Measurements from ENCODE around the gene PRUNE2. TPM values are rescaled to one million over a fixed set of nuclear protein-coding genes. Genes with fewer than 3 reads are reported as not detected.
A peak's percentile ranks its signal among the peaks of the same experiment; 100 is the strongest.

PRUNE2 gene
- total RNA-seq, 1 donor from 2014 or later, result 63.8 TPM

DNA sequence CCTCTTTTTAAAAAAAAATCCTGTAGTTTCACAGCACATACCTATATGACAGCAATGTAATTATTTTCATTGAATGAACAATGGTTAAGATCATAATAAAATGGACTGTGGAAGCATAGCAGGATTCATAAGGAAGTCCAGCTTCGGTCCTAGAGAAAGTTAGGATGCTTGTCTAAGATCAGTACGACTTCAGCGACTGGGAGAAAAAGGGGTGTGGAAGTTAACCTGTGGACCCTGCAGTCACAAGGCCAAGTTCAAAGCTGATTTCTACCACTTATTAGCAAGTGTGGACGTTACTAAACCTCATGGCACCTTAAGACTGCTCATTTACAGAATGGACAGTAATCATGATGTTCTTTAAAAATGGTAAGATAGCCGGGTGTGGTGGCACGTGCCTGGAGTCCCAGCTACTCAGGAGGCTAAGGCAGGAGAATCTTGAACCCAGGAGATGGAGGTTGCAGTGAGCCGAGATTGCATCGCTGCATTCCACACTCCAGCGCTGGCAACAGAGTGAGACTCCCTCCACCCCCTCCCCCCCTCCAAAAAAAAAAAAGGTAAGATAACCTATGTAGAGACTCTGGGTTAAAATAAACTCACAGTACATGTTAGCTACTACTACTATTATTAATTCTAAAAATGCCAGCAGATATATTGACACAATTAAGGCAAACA, 213.3 kb downstream of the PRUNE2 start:
- Mint-ChIP-seq H3K4me3 (ENCODE audit: unreplicated experiment) (peak overlapping the region; percentile 88), H3K27ac (ENCODE audit: unreplicated experiment) (no peak overlapping the region), H3K9me3 (ENCODE audit: unreplicated experiment) (no peaks in the 10 kb centered on the region), H3K4me1 (ENCODE audit: low read depth, unreplicated experiment) (peaks cover 23% of the 10 kb centered on the region), H3K27me3 (ENCODE audit: unreplicated experiment) (peaks cover 2% of the 10 kb centered on the region), H3K36me3 (ENCODE audit: unreplicated experiment) (no peaks in the 10 kb centered on the region)
- TF ChIP-seq CTCF (IDR thresholded peaks at IDR 0.05; ENCODE audit: partially characterized antibody, unreplicated experiment), result no peak
- DNase-seq, result no peak

GRCh38 chr9:76691517-76692313, 214.2 kb downstream of the PRUNE2 start:
- peak overlapping the region; percentile 81 for H3K27ac Mint-ChIP-seq (ENCODE audit: unreplicated experiment)
- no peak for DNase-seq
- peaks cover 4% of the 10 kb centered on the region for H3K36me3 Mint-ChIP-seq (ENCODE audit: unreplicated experiment)
- H3K9me3 Mint-ChIP-seq (ENCODE audit: unreplicated experiment), result no peaks in the 10 kb centered on the region
- H3K4me3 Mint-ChIP-seq (ENCODE audit: unreplicated experiment), result peak overlapping the region; percentile 88
- H3K27me3 Mint-ChIP-seq (ENCODE audit: unreplicated experiment), result peaks cover 2% of the 10 kb centered on the region
- no peak for TF ChIP-seq CTCF (IDR thresholded peaks at IDR 0.05; ENCODE audit: partially characterized antibody, unreplicated experiment)
- H3K4me1 Mint-ChIP-seq (ENCODE audit: low read depth, unreplicated experiment), result peaks cover 23% of the 10 kb centered on the region

DNA sequence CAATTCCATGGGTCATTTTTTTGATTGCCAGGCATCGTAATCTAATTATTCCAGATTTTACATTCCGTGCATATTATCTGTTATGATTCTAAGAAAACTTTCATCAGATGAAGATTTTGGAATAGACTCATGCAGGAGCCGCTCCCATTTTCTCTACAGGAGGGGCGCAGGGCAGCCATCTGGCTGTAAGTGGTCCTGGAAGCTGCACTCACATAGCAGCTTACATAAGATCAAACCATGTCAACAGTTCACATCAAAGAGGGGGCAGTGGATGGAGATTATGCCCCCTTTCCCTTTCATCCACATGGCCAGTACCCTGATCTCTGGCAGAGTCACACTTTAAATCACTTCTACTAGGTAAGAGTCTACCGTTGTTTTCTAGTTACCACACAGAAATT, 214.9 kb downstream of the PRUNE2 start:
- H3K9me3 Mint-ChIP-seq (ENCODE audit: unreplicated experiment), result no peaks in the 10 kb centered on the region
- no peak for DNase-seq

GRCh38 chr9:76690246-76690972, 215.5 kb downstream of the PRUNE2 start:
- no peak for TF ChIP-seq CTCF (IDR thresholded peaks at IDR 0.05; ENCODE audit: partially characterized antibody, unreplicated experiment)
- Mint-ChIP-seq H3K27me3 (ENCODE audit: unreplicated experiment) (peaks cover 2% of the 10 kb centered on the region), H3K9me3 (ENCODE audit: unreplicated experiment) (no peaks in the 10 kb centered on the region), H3K4me1 (ENCODE audit: low read depth, unreplicated experiment) (peaks cover 23% of the 10 kb centered on the region), H3K4me3 (ENCODE audit: unreplicated experiment) (no peak overlapping the region), H3K27ac (ENCODE audit: unreplicated experiment) (no peak overlapping the region), H3K36me3 (ENCODE audit: unreplicated experiment) (peaks cover 4% of the 10 kb centered on the region)
- no peak for DNase-seq

More for the DNA sequence above, 214.9 kb downstream of the PRUNE2 start:
- Mint-ChIP-seq H3K4me1 (ENCODE audit: low read depth, unreplicated experiment) (peaks cover 23% of the 10 kb centered on the region), H3K36me3 (ENCODE audit: unreplicated experiment) (peaks cover 4% of the 10 kb centered on the region), H3K27me3 (ENCODE audit: unreplicated experiment) (peaks cover 2% of the 10 kb centered on the region), H3K4me3 (ENCODE audit: unreplicated experiment) (peak overlapping the region; percentile 32), H3K27ac (ENCODE audit: unreplicated experiment) (no peak overlapping the region)
- no peak for TF ChIP-seq CTCF (IDR thresholded peaks at IDR 0.05; ENCODE audit: partially characterized antibody, unreplicated experiment)
